GM19395 (cell line): ENCODE measurements around the gene ZNF121.
A peak's percentile ranks its signal among the peaks of the same experiment; 100 is the strongest.

ENCODE experiments used
- ATAC-seq: cut with Tn5 transposase; IDR thresholded peaks from one replicate; pipeline ENCODE4 v1.9.1; 2021; ENCODE audit warnings: mild to moderate bottlenecking, moderate library complexity; ENCODE audit not compliant: unreplicated experiment

ZNF121 gene

GRCh38 chr19:9538183-9539058, 45.9 kb downstream of the ZNF121 start, which contains the start of gene ZNF426:
Gene ZNF426, minus strand, starts transcription at chr19:9538645. Its CDS starts 2,413 bp downstream, at chr19:9536232.
- ATAC-seq: peak; percentile 78

GRCh38 chr19:9535934-9536333, 48.4 kb downstream of the ZNF121 start:
- no peak for ATAC-seq

GRCh38 chr19:9531933-9532332, 52.4 kb downstream of the ZNF121 start:
- no peak for ATAC-seq

GRCh38 chr19:9528757-9529336, 55.5 kb downstream of the ZNF121 start:
- ATAC-seq: no peak

GRCh38 chr19:9523885-9524474, 60.3 kb downstream of the ZNF121 start:
- no peak for ATAC-seq
